GM12873 (cell line): ENCODE data around the gene UTRN.

ENCODE experiments used
- CTCF ChIP-seq: IDR thresholded peaks from 2 replicates; pipeline ENCODE4 v1.5.1; 2012; ENCODE audit warnings: low read depth, mild to moderate bottlenecking, moderate library complexity, low read length, control low read depth; ENCODE audit not compliant: insufficient read depth; ENCODE audit errors: missing control alignments

UTRN gene

GRCh38 chr6:144284783-144285547, at the start of gene UTRN:
Gene UTRN, plus strand, starts transcription at chr6:144285335. Its CDS starts 6,494 bp downstream, at chr6:144291829.
- TF ChIP-seq CTCF: no peak

GRCh38 chr6:144244688-144245087, 40.4 kb upstream of the UTRN start:
- TF ChIP-seq CTCF: no peak

GRCh38 chr6:144246988-144247387, 38.1 kb upstream of the UTRN start:
- no peak for TF ChIP-seq CTCF

GRCh38 chr6:144248003-144248402, 37.1 kb upstream of the UTRN start:
- no peak for TF ChIP-seq CTCF

GRCh38 chr6:144248476-144249301, 36.4 kb upstream of the UTRN start:
- TF ChIP-seq CTCF: no peak

- no peak for TF ChIP-seq CTCF
Observed at GRCh38 chr6:144250276-144250675, 34.9 kb upstream of the UTRN start.

- TF ChIP-seq CTCF: no peak
Observed at GRCh38 chr6:144252259-144252658, 32.9 kb upstream of the UTRN start.
